ENCODE measurements around the gene CCDC24.

CCDC24 gene

GRCh38 chr1:44016041-44016889, 24.9 kb downstream of the CCDC24 start:
- H3K9me3 ChIP-seq (ENCODE audit: control insufficient read depth, low read length), result no peaks in the 10 kb centered on the region
- peak overlapping the region; percentile 23 for H3K27ac ChIP-seq (ENCODE audit: low read depth, low read length, severe bottlenecking)
- 88 to 90% methylated on average over 14 to 17 of the region's 20 CpGs for WGBS, 2 experiments (ENCODE audit: insufficient coverage in 2 of 2)
- H3K36me3 ChIP-seq (ENCODE audit: control insufficient read depth, insufficient read depth, low read length), result peaks cover under 1% of the 10 kb centered on the region
- no peaks in the 10 kb centered on the region for H3K4me1 ChIP-seq (ENCODE audit: control insufficient read depth, insufficient read depth, low read length, poor library complexity, severe bottlenecking)
- H3K4me3 ChIP-seq (ENCODE audit: extremely low read depth, insufficient read depth, low read length, poor library complexity, severe bottlenecking), result no peak overlapping the region

- WGBS, 2 experiments (ENCODE audit: insufficient coverage in 2 of 2), result 88 to 97% methylated on average over 4 to 6 of the region's 20 CpGs
- H3K9me3 ChIP-seq (ENCODE audit: control insufficient read depth, low read length), result no peaks in the 10 kb centered on the region
Measured at GRCh38 chr1:44016890-44017400, 25.5 kb downstream of the CCDC24 start.

GRCh38 chr1:44019466-44019948, 28.1 kb downstream of the CCDC24 start:
- WGBS, 2 experiments (ENCODE audit: insufficient coverage in 2 of 2), result 90 to 91% methylated on average over 9 to 13 of the region's 13 CpGs
- no peaks in the 10 kb centered on the region for H3K4me1 ChIP-seq (ENCODE audit: control insufficient read depth, insufficient read depth, low read length, poor library complexity, severe bottlenecking)
- H3K36me3 ChIP-seq (ENCODE audit: control insufficient read depth, insufficient read depth, low read length), result peaks cover 20% of the 10 kb centered on the region
- no peak overlapping the region for H3K27ac ChIP-seq (ENCODE audit: low read depth, low read length, severe bottlenecking)
- no peak overlapping the region for H3K4me3 ChIP-seq (ENCODE audit: extremely low read depth, insufficient read depth, low read length, poor library complexity, severe bottlenecking)
- no peaks in the 10 kb centered on the region for H3K9me3 ChIP-seq (ENCODE audit: control insufficient read depth, low read length)

More at GRCh38 chr1:44016890-44017400, 25.5 kb downstream of the CCDC24 start:
- H3K4me1 ChIP-seq (ENCODE audit: control insufficient read depth, insufficient read depth, low read length, poor library complexity, severe bottlenecking), result no peaks in the 10 kb centered on the region
- peaks cover 7% of the 10 kb centered on the region for H3K36me3 ChIP-seq (ENCODE audit: control insufficient read depth, insufficient read depth, low read length)
- H3K27ac ChIP-seq (ENCODE audit: low read depth, low read length, severe bottlenecking), result peak overlapping the region; percentile 23
- no peak overlapping the region for H3K4me3 ChIP-seq (ENCODE audit: extremely low read depth, insufficient read depth, low read length, poor library complexity, severe bottlenecking)

GRCh38 chr1:44020464-44020863, 29.1 kb downstream of the CCDC24 start:
- Histone ChIP-seq H3K4me1 (ENCODE audit: control insufficient read depth, insufficient read depth, low read length, poor library complexity, severe bottlenecking) (no peaks in the 10 kb centered on the region), H3K36me3 (ENCODE audit: control insufficient read depth, insufficient read depth, low read length) (peaks cover 20% of the 10 kb centered on the region), H3K4me3 (ENCODE audit: extremely low read depth, insufficient read depth, low read length, poor library complexity, severe bottlenecking) (no peak overlapping the region), H3K9me3 (ENCODE audit: control insufficient read depth, low read length) (no peaks in the 10 kb centered on the region), H3K27ac (ENCODE audit: low read depth, low read length, severe bottlenecking) (no peak overlapping the region)
- WGBS, 2 experiments (ENCODE audit: insufficient coverage in 2 of 2), result 87 to 90% methylated on average over 6 of the region's 6 CpGs

- Histone ChIP-seq H3K4me1 (ENCODE audit: control insufficient read depth, insufficient read depth, low read length, poor library complexity, severe bottlenecking) (no peaks in the 10 kb centered on the region), H3K36me3 (ENCODE audit: control insufficient read depth, insufficient read depth, low read length) (peaks cover 20% of the 10 kb centered on the region), H3K27ac (ENCODE audit: low read depth, low read length, severe bottlenecking) (no peak overlapping the region), H3K9me3 (ENCODE audit: control insufficient read depth, low read length) (no peaks in the 10 kb centered on the region), H3K4me3 (ENCODE audit: extremely low read depth, insufficient read depth, low read length, poor library complexity, severe bottlenecking) (no peak overlapping the region)
- WGBS, 2 experiments (ENCODE audit: insufficient coverage in 2 of 2), result 91 to 93% methylated on average over 4 to 8 of the region's 8 CpGs
Measured at GRCh38 chr1:44021156-44021555, 29.8 kb downstream of the CCDC24 start.

- WGBS, 2 experiments (ENCODE audit: insufficient coverage in 2 of 2), result 92 to 94% methylated on average over 8 to 10 of the region's 10 CpGs
- peaks cover 22% of the 10 kb centered on the region for H3K36me3 ChIP-seq (ENCODE audit: control insufficient read depth, insufficient read depth, low read length)
- no peak overlapping the region for H3K4me3 ChIP-seq (ENCODE audit: extremely low read depth, insufficient read depth, low read length, poor library complexity, severe bottlenecking)
- H3K27ac ChIP-seq (ENCODE audit: low read depth, low read length, severe bottlenecking), result no peak overlapping the region
- H3K9me3 ChIP-seq (ENCODE audit: control insufficient read depth, low read length), result no peaks in the 10 kb centered on the region
- H3K4me1 ChIP-seq (ENCODE audit: control insufficient read depth, insufficient read depth, low read length, poor library complexity, severe bottlenecking), result no peaks in the 10 kb centered on the region
Measured at GRCh38 chr1:44021581-44022321, 30.4 kb downstream of the CCDC24 start.

GRCh38 chr1:44024031-44024902, 32.9 kb downstream of the CCDC24 start:
- Histone ChIP-seq H3K27ac (ENCODE audit: low read depth, low read length, severe bottlenecking) (no peak overlapping the region), H3K9me3 (ENCODE audit: control insufficient read depth, low read length) (no peaks in the 10 kb centered on the region), H3K36me3 (ENCODE audit: control insufficient read depth, insufficient read depth, low read length) (peaks cover 26% of the 10 kb centered on the region), H3K4me3 (ENCODE audit: extremely low read depth, insufficient read depth, low read length, poor library complexity, severe bottlenecking) (no peak overlapping the region), H3K4me1 (ENCODE audit: control insufficient read depth, insufficient read depth, low read length, poor library complexity, severe bottlenecking) (peaks cover 5% of the 10 kb centered on the region)
- 96% methylated on average over 11 to 13 of the region's 14 CpGs for WGBS, 2 experiments (ENCODE audit: insufficient coverage in 2 of 2)

GRCh38 chr1:44024903-44025525, 33.6 kb downstream of the CCDC24 start:
- Histone ChIP-seq H3K36me3 (ENCODE audit: control insufficient read depth, insufficient read depth, low read length) (peaks cover 26% of the 10 kb centered on the region), H3K27ac (ENCODE audit: low read depth, low read length, severe bottlenecking) (no peak overlapping the region), H3K9me3 (ENCODE audit: control insufficient read depth, low read length) (no peaks in the 10 kb centered on the region), H3K4me3 (ENCODE audit: extremely low read depth, insufficient read depth, low read length, poor library complexity, severe bottlenecking) (no peak overlapping the region), H3K4me1 (ENCODE audit: control insufficient read depth, insufficient read depth, low read length, poor library complexity, severe bottlenecking) (peaks cover 5% of the 10 kb centered on the region)
- WGBS, 2 experiments (ENCODE audit: insufficient coverage in 2 of 2), result 88 to 96% methylated on average over 13 of the region's 13 CpGs

- H3K27ac ChIP-seq (ENCODE audit: low read depth, low read length, severe bottlenecking), result no peak overlapping the region
- peaks cover 5% of the 10 kb centered on the region for H3K4me1 ChIP-seq (ENCODE audit: control insufficient read depth, insufficient read depth, low read length, poor library complexity, severe bottlenecking)
- H3K36me3 ChIP-seq (ENCODE audit: control insufficient read depth, insufficient read depth, low read length), result peaks cover 26% of the 10 kb centered on the region
- no peaks in the 10 kb centered on the region for H3K9me3 ChIP-seq (ENCODE audit: control insufficient read depth, low read length)
- H3K4me3 ChIP-seq (ENCODE audit: extremely low read depth, insufficient read depth, low read length, poor library complexity, severe bottlenecking), result no peak overlapping the region
- 100% methylated on average over 1 of the region's 3 CpGs for WGBS, 2 experiments (ENCODE audit: insufficient coverage in 2 of 2)
Measured at GRCh38 chr1:44025816-44026215, 34.4 kb downstream of the CCDC24 start.

GRCh38 chr1:44027320-44027719, 35.9 kb downstream of the CCDC24 start:
- Histone ChIP-seq H3K9me3 (ENCODE audit: control insufficient read depth, low read length) (no peaks in the 10 kb centered on the region), H3K27ac (ENCODE audit: low read depth, low read length, severe bottlenecking) (no peak overlapping the region), H3K4me3 (ENCODE audit: extremely low read depth, insufficient read depth, low read length, poor library complexity, severe bottlenecking) (no peak overlapping the region), H3K4me1 (ENCODE audit: control insufficient read depth, insufficient read depth, low read length, poor library complexity, severe bottlenecking) (peaks cover 10% of the 10 kb centered on the region), H3K36me3 (ENCODE audit: control insufficient read depth, insufficient read depth, low read length) (peaks cover 15% of the 10 kb centered on the region)
- 93 to 100% methylated on average over 2 to 3 of the region's 3 CpGs for WGBS, 2 experiments (ENCODE audit: insufficient coverage in 2 of 2)
